HepG2 (cell line): ENCODE measurements around the gene PCAT6. TPM values are rescaled to one million over a fixed set of nuclear protein-coding genes. Genes with fewer than 3 reads are reported as not detected.
A peak's percentile ranks its signal among the peaks of the same experiment; 100 is the strongest.

ENCODE experiments used
- FOXM1 ChIP-seq: sonication (generic); formaldehyde crosslinking; IDR thresholded peaks from 2 replicates; pipeline ENCODE4 v1.5.0; 2020; ENCODE audit warnings: missing genetic modification reagents
- HNF4A ChIP-seq: sonication (generic); formaldehyde crosslinking; IDR thresholded peaks from 2 replicates; pipeline ENCODE4 v1.4.0; 2020; ENCODE audit warnings: missing genetic modification reagents
- HOXA7 ChIP-seq: sonication (generic); formaldehyde crosslinking; IDR thresholded peaks from 2 replicates; pipeline ENCODE4 v1.8.1; 2022; ENCODE audit warnings: mild to moderate bottlenecking, missing genetic modification reagents, moderate library complexity
- KLF12 ChIP-seq: sonication (generic); formaldehyde crosslinking; IDR thresholded peaks from 2 replicates; pipeline ENCODE4 v1.4.0; 2020; ENCODE audit warnings: missing genetic modification reagents, borderline replicate concordance
- MTF2 ChIP-seq: sonication (generic); formaldehyde crosslinking; IDR thresholded peaks from 2 replicates; pipeline ENCODE4 v1.5.0; 2020; ENCODE audit warnings: missing genetic modification reagents, borderline replicate concordance
- NCOR1 ChIP-seq: fragments of 200-600 bp; sonication (generic); IDR thresholded peaks from 2 replicates; pipeline ENCODE4 v1.7.0; 2017; ENCODE audit warnings: antibody characterized with exemption, low read length, borderline replicate concordance
- PHF21A ChIP-seq: sonication (generic); formaldehyde crosslinking; IDR thresholded peaks from 2 replicates; pipeline ENCODE4 v1.5.0; 2020; ENCODE audit warnings: mild to moderate bottlenecking, missing genetic modification reagents
- REPIN1 ChIP-seq: sonication (generic); formaldehyde crosslinking; IDR thresholded peaks from 2 replicates; pipeline ENCODE4 v1.8.0; 2022; ENCODE audit warnings: missing genetic modification reagents, low read depth, mild to moderate bottlenecking, borderline replicate concordance
- TBX3 ChIP-seq: fragments of 450-650 bp; IDR thresholded peaks from 2 replicates; pipeline ENCODE4 v1.6.1; 2017; ENCODE audit warnings: antibody characterized with exemption, mild to moderate bottlenecking, inconsistent platforms, borderline replicate concordance
- TEAD3 ChIP-seq: optimal IDR thresholded peaks from 2 replicates; pipeline ENCODE3; 2016; ENCODE audit warnings: borderline replicate concordance
- ZMYM3 ChIP-seq: sonication (generic); formaldehyde crosslinking; IDR thresholded peaks from 2 replicates; pipeline ENCODE4 v1.5.1; 2020; ENCODE audit warnings: mild to moderate bottlenecking, missing genetic modification reagents
- ZNF205 ChIP-seq: IDR thresholded peaks from 2 replicates; pipeline ENCODE4 v1.6.1; 2018; ENCODE audit warnings: missing biosample characterization, missing genetic modification reagents
- ZNF317 ChIP-seq: sonication (generic); formaldehyde crosslinking; IDR thresholded peaks from 2 replicates; pipeline ENCODE4 v1.5.0; 2020; ENCODE audit warnings: mild to moderate bottlenecking, missing genetic modification reagents
- ZNF430 ChIP-seq: sonication (generic); formaldehyde crosslinking; IDR thresholded peaks from 2 replicates; pipeline ENCODE4 v1.9.0; 2021; ENCODE audit warnings: mild to moderate bottlenecking, missing genetic modification reagents
- ZNF567 ChIP-seq: sonication (generic); formaldehyde crosslinking; IDR thresholded peaks from 2 replicates; pipeline ENCODE4 v1.8.1; 2023; ENCODE audit warnings: mild to moderate bottlenecking, missing genetic modification reagents, borderline replicate concordance
- polyA plus RNA-seq, 8 experiments: library from polyadenylated mRNA; depleted of rRNA in 3 of 8; stranded (reverse) in 7 of 8; unstranded in 1 of 8; fragments of >200 nt; fragmentation: Illumina TruSeq in 4 of 8; extraction: Trizol in 4 of 8; gene quantifications; 2 replicates each; pipeline versions ENCODE4 v1.2.1 to v1.2.3, GENCODE V29; 2011 to 2016; ENCODE audit warnings: low read depth in 4 of 8, missing spikeins in 1 of 8, mixed read lengths in 1 of 8; ENCODE audit not compliant: insufficient read depth in 1 of 8
- total RNA-seq, 5 experiments: library from RNA; depleted of rRNA; stranded (reverse); fragments of >200 nt; fragmentation: Illumina TruSeq; extraction: Trizol; gene quantifications; 2 replicates each; pipeline ENCODE4 v1.2.3, GENCODE V29; 2016; ENCODE audit warnings: low read depth in 1 of 5
- TF ChIP-seq, protein P1 (sequence below): sonication (generic); formaldehyde crosslinking; conservative IDR thresholded peaks from 2 replicates; pipeline ENCODE4 v1.8.1; 2023; ENCODE audit warnings: missing genetic modification reagents
- TF ChIP-seq, protein P2 (sequence below): sonication (generic); formaldehyde crosslinking; IDR thresholded peaks from 2 replicates; pipeline ENCODE4 v1.9.0; 2021; ENCODE audit warnings: missing genetic modification reagents, mild to moderate bottlenecking, borderline replicate concordance
- TF ChIP-seq, protein P3 (sequence below): sonication (generic); formaldehyde crosslinking; conservative IDR thresholded peaks from 2 replicates; pipeline ENCODE4 v1.8.0; 2022; ENCODE audit warnings: missing genetic modification reagents
- TF ChIP-seq, protein P4 (sequence below): sonication (generic); formaldehyde crosslinking; IDR thresholded peaks from 2 replicates; pipeline ENCODE4 v1.4.0; 2020; ENCODE audit warnings: mild to moderate bottlenecking, missing genetic modification reagents
- TF ChIP-seq, protein P5 (sequence below): sonication (generic); formaldehyde crosslinking; IDR thresholded peaks from 2 replicates; pipeline ENCODE4 v1.8.0; 2022; ENCODE audit warnings: mild to moderate bottlenecking, missing genetic modification reagents

PCAT6 gene
- total and polyA plus RNA-seq, 2 of the 13 experiments (the other 11 are each of a cell fraction or from before 2014, with no cell fraction given) = 0.60 to 4.4 TPM

DNA sequence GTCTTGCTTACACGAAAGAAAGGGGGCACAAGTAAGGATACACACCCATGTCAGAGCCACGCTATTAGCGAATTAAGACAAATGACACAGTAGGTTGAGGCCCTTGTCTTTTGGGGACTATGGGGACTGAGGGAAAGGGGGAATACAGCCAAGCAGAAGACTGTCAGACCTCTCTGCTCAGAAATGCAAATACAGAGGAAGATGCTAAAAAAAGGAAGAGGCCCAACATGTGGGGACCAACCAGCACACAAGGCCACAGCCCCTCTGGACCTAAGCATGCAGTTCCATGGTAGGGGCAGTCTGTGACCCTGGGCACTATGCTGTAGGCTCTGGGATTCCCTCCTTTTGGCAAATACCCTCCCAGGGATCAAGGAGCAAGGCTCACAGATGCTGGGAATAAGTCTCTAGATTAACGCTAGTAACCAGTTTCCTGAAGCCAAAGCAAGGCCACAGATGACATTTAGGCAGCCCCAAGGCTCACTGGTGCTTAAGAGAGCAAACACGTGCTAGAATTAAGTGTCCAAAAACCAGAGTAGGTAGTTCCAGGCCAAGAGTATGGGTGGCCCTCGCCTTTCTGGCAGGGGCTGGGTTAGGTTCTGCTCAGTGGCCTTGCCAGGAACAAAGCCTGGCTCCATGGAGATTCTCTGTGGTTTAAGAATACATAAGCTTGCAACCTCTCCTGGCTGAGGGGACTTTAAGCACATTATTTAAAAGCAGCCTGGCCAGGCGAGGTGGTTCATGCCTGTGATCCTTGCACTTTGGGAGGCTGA, 40.0 kb downstream of the PCAT6 start (continued):
- no peak for TF ChIP-seq HOXA7 (CRISPR knock-in tag)
- no peak for TF ChIP-seq ZMYM3 (CRISPR knock-in tag)
- no peak for TF ChIP-seq NCOR1
- TF ChIP-seq MTF2 (CRISPR knock-in tag) = no peak
- TF ChIP-seq, protein P1, sequence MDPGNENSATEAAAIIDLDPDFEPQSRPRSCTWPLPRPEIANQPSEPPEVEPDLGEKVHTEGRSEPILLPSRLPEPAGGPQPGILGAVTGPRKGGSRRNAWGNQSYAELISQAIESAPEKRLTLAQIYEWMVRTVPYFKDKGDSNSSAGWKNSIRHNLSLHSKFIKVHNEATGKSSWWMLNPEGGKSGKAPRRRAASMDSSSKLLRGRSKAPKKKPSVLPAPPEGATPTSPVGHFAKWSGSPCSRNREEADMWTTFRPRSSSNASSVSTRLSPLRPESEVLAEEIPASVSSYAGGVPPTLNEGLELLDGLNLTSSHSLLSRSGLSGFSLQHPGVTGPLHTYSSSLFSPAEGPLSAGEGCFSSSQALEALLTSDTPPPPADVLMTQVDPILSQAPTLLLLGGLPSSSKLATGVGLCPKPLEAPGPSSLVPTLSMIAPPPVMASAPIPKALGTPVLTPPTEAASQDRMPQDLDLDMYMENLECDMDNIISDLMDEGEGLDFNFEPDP (CRISPR knock-in tag) = no peak
- TF ChIP-seq TEAD3 (CRISPR knock-in tag) = no peak
- TF ChIP-seq ZNF317 (CRISPR knock-in tag) = no peak
- 0 out of 2 replicates have a peak, but pooled peaks have one; percentile 21 for TF ChIP-seq PHF21A (CRISPR knock-in tag)
- TF ChIP-seq, protein P2, sequence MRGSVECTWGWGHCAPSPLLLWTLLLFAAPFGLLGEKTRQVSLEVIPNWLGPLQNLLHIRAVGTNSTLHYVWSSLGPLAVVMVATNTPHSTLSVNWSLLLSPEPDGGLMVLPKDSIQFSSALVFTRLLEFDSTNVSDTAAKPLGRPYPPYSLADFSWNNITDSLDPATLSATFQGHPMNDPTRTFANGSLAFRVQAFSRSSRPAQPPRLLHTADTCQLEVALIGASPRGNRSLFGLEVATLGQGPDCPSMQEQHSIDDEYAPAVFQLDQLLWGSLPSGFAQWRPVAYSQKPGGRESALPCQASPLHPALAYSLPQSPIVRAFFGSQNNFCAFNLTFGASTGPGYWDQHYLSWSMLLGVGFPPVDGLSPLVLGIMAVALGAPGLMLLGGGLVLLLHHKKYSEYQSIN (CRISPR knock-in tag) = no peak
- TF ChIP-seq, protein P3, sequence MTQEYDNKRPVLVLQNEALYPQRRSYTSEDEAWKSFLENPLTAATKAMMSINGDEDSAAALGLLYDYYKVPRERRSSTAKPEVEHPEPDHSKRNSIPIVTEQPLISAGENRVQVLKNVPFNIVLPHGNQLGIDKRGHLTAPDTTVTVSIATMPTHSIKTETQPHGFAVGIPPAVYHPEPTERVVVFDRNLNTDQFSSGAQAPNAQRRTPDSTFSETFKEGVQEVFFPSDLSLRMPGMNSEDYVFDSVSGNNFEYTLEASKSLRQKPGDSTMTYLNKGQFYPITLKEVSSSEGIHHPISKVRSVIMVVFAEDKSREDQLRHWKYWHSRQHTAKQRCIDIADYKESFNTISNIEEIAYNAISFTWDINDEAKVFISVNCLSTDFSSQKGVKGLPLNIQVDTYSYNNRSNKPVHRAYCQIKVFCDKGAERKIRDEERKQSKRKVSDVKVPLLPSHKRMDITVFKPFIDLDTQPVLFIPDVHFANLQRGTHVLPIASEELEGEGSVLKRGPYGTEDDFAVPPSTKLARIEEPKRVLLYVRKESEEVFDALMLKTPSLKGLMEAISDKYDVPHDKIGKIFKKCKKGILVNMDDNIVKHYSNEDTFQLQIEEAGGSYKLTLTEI = no peak
- TF ChIP-seq ZNF205 (CRISPR knock-in tag) = no peak
- no peak for TF ChIP-seq TBX3
- TF ChIP-seq, protein P4, sequence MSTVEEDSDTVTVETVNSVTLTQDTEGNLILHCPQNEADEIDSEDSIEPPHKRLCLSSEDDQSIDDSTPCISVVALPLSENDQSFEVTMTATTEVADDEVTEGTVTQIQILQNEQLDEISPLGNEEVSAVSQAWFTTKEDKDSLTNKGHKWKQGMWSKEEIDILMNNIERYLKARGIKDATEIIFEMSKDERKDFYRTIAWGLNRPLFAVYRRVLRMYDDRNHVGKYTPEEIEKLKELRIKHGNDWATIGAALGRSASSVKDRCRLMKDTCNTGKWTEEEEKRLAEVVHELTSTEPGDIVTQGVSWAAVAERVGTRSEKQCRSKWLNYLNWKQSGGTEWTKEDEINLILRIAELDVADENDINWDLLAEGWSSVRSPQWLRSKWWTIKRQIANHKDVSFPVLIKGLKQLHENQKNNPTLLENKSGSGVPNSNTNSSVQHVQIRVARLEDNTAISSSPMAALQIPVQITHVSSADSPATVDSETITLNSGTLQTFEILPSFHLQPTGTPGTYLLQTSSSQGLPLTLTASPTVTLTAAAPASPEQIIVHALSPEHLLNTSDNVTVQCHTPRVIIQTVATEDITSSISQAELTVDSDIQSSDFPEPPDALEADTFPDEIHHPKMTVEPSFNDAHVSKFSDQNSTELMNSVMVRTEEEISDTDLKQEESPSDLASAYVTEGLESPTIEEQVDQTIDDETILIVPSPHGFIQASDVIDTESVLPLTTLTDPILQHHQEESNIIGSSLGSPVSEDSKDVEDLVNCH (CRISPR knock-in tag) = no peak
- no peak for TF ChIP-seq ZNF430 (CRISPR knock-in tag)
- TF ChIP-seq, protein P5, sequence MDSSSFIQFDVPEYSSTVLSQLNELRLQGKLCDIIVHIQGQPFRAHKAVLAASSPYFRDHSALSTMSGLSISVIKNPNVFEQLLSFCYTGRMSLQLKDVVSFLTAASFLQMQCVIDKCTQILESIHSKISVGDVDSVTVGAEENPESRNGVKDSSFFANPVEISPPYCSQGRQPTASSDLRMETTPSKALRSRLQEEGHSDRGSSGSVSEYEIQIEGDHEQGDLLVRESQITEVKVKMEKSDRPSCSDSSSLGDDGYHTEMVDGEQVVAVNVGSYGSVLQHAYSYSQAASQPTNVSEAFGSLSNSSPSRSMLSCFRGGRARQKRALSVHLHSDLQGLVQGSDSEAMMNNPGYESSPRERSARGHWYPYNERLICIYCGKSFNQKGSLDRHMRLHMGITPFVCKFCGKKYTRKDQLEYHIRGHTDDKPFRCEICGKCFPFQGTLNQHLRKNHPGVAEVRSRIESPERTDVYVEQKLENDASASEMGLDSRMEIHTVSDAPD (CRISPR knock-in tag) = 0 out of 2 replicates have a peak, but pooled peaks have one; percentile 22
- TF ChIP-seq ZNF567 (CRISPR knock-in tag) = no peak
- TF ChIP-seq HNF4A = peak; percentile 46; the same call in 1 of the 2 replicates
- no peak for TF ChIP-seq FOXM1 (CRISPR knock-in tag)
- TF ChIP-seq KLF12 (CRISPR knock-in tag) = no peak
- TF ChIP-seq REPIN1 (CRISPR knock-in tag) = 0 out of 2 replicates have a peak, but pooled peaks have one; percentile 23
